Endothelial cell of umbilical vein (primary cell): ENCODE results near the gene SAT2. TPM values are rescaled to one million over a fixed set of nuclear protein-coding genes. Genes with fewer than 3 reads are reported as not detected.
A peak's percentile ranks its signal among the peaks of the same experiment; 100 is the strongest.

Experiments
- BruUV-seq: library from RNA; stranded (reverse); fragments of 400-500 nt; replicated peaks from 2 replicates; lab custom pipeline; 2021; lab: Mats Ljungman, UMichigan
- CTCF ChIA-PET: fragments of 300-600, 350-600 bp; sonication (Branson Sonifier 250); formaldehyde crosslinking; loops from one replicate; lab custom pipeline; 2021; ENCODE audit warnings: antibody characterized with exemption, inconsistent platforms; lab: Charles Lee
- POLR2A ChIA-PET: fragments of 300-600, 350-600 bp; sonication (Branson Sonifier 250); formaldehyde crosslinking; loops from one replicate; lab custom pipeline; 2021; ENCODE audit warnings: antibody characterized with exemption, inconsistent platforms; lab: Charles Lee
- DNase-seq: peaks from one replicate; pipeline ENCODE4 v3.0.0-alpha.2; 2011; ENCODE audit warnings: low read depth, low spot score
- FAIRE-seq: peaks from 2 replicates; lab custom pipeline; 2011; peaks lifted over from hg19 to GRCh38; lab: Jason Lieb, UNC
- H2AFZ ChIP-seq: 2 replicates; pipeline ENCODE4 v1.6.0; 2012; ENCODE audit warnings: low read depth, low read length, control low read depth, inconsistent platforms
- H3K27ac ChIP-seq: 2 replicates; pipeline ENCODE4 v1.5.1; 2011; ENCODE audit warnings: low read depth, mild to moderate bottlenecking, control low read depth, low read length, moderate library complexity; ENCODE audit not compliant: insufficient read depth
- H3K27me3 ChIP-seq, 2 experiments: 2 replicates each; pipeline versions ENCODE4 v1.6.0 to v1.6.1; 2011; ENCODE audit warnings: low read length in 2 of 2, mixed read lengths in 1 of 2; ENCODE audit not compliant: control insufficient read depth in 2 of 2, insufficient read depth in 2 of 2
- H3K36me3 ChIP-seq, 2 experiments: 2 replicates in 1 of 2; 3 replicates in 1 of 2; pipeline ENCODE4 v1.5.1; 2011; ENCODE audit warnings: low read length in 2 of 2, mild to moderate bottlenecking in 1 of 2, moderate library complexity in 1 of 2; ENCODE audit not compliant: control insufficient read depth in 2 of 2, insufficient read depth in 2 of 2; ENCODE audit errors: extremely low read depth in 1 of 2
- H3K4me1 ChIP-seq: 3 replicates; pipeline ENCODE4 v1.5.1; 2011; ENCODE audit warnings: mild to moderate bottlenecking, low read length; ENCODE audit not compliant: control insufficient read depth, insufficient read depth; ENCODE audit errors: extremely low read depth
- H3K4me2 ChIP-seq: 2 replicates; pipeline ENCODE4 v1.6.1; 2011; ENCODE audit warnings: low read length, control low read depth, mixed read lengths; ENCODE audit not compliant: insufficient read depth
- H3K4me3 ChIP-seq, 3 experiments: fragments of 200-600 bp in 1 of 3; sonication (generic), shearing (Covaris generic) in 1 of 3; replicated peaks in 1 of 3; 2 replicates each; pipeline ENCODE4 v1.5.1; 2011 to 2016; ENCODE audit warnings: control low read depth in 3 of 3, low read length in 3 of 3, mild to moderate bottlenecking in 2 of 3, inconsistent platforms in 1 of 3, low read depth in 1 of 3, moderate library complexity in 1 of 3; ENCODE audit not compliant: insufficient read depth in 1 of 3
- H3K79me2 ChIP-seq: 2 replicates; pipeline ENCODE4 v1.6.0; 2012; ENCODE audit warnings: low read length, inconsistent platforms; ENCODE audit not compliant: control insufficient read depth, insufficient read depth
- H3K9ac ChIP-seq: replicated peaks from 2 replicates; pipeline ENCODE3; 2011; ENCODE audit warnings: low read length, control low read depth; ENCODE audit not compliant: insufficient read depth; ENCODE audit errors: extremely low read depth
- H3K9me1 ChIP-seq: replicated peaks from 3 replicates; pipeline ENCODE4 v1.6.0; 2011; ENCODE audit warnings: mild to moderate bottlenecking, low read length; ENCODE audit not compliant: control insufficient read depth, insufficient read depth; ENCODE audit errors: extremely low read depth
- H3K9me3 ChIP-seq: replicated peaks from 2 replicates; pipeline ENCODE4 v1.5.1; 2012; ENCODE audit warnings: low read length, inconsistent platforms; ENCODE audit not compliant: control insufficient read depth, insufficient read depth
- H4K20me1 ChIP-seq: replicated peaks from 2 replicates; pipeline ENCODE3; 2011; ENCODE audit warnings: mild to moderate bottlenecking, low read length; ENCODE audit not compliant: control insufficient read depth, insufficient read depth; ENCODE audit errors: extremely low read depth
- CTCF ChIP-seq, 2 donors: IDR thresholded peaks; 1 replicate in 1 of 2; 2 replicates in 1 of 2; pipeline ENCODE4 v1.5.1; 2011; ENCODE audit warnings: low read length in 2 of 2, mild to moderate bottlenecking in 2 of 2, moderate library complexity in 2 of 2, control low read depth in 1 of 2, inconsistent platforms in 1 of 2, low read depth in 1 of 2; ENCODE audit not compliant: insufficient read depth in 1 of 2; ENCODE audit errors: extremely low read depth in 1 of 2
- EZH2 ChIP-seq: IDR thresholded peaks from 2 replicates; pipeline ENCODE4 v1.6.1; 2012; ENCODE audit warnings: borderline replicate concordance, low read depth, mild to moderate bottlenecking, moderate library complexity, low read length, inconsistent platforms; ENCODE audit not compliant: severe bottlenecking
- FOS ChIP-seq: IDR thresholded peaks from 2 replicates; pipeline ENCODE4 v1.6.1; 2011; ENCODE audit warnings: mild to moderate bottlenecking, low read length, moderate library complexity, borderline replicate concordance; ENCODE audit not compliant: insufficient read depth
- GATA2 ChIP-seq: IDR thresholded peaks from 2 replicates; pipeline ENCODE4 v1.7.0; 2011; ENCODE audit warnings: low read depth, mild to moderate bottlenecking, moderate library complexity, mixed read lengths, low read length; ENCODE audit not compliant: insufficient read length, insufficient read depth
- JUN ChIP-seq: IDR thresholded peaks from 2 replicates; pipeline ENCODE4 v1.6.1; 2011; ENCODE audit warnings: borderline replicate concordance, low read depth; ENCODE audit not compliant: insufficient read length, insufficient read depth
- MAX ChIP-seq: IDR thresholded peaks from 2 replicates; pipeline ENCODE4 v1.6.1; 2011; ENCODE audit not compliant: insufficient read depth, insufficient read length
- MYC ChIP-seq: IDR thresholded peaks from one replicate; pipeline ENCODE4 v1.6.1; 2011; ENCODE audit warnings: mild to moderate bottlenecking, low read depth, low read length
- POLR2A ChIP-seq: IDR thresholded peaks from 2 replicates; pipeline ENCODE4 v1.6.1; 2012; ENCODE audit warnings: low read depth, mild to moderate bottlenecking, control low read depth, low read length
- POLR2AphosphoS5 ChIP-seq: IDR thresholded peaks from 2 replicates; pipeline ENCODE4 v1.6.1; 2012; ENCODE audit warnings: low read depth, mild to moderate bottlenecking, control low read depth, low read length, moderate library complexity; ENCODE audit not compliant: insufficient read depth
- dilution Hi-C: fragments of 300-500 bp; cut with MboI; formaldehyde crosslinking; loops from one replicate; pipeline ENCODE4 v1.15.0; 2019; ENCODE audit warnings: low sequenced_read_pairs; ENCODE audit not compliant: extremely low pct_ligation_motif_present
- intact Hi-C: fragments of 100-400 bp; cut with micrococcal nuclease; formaldehyde crosslinking; loops from one replicate; pipeline ENCODE4 v1.10.0; 2022
- polyA plus RNA-seq, 4 experiments: library from polyadenylated mRNA; depleted of rRNA in 3 of 4; stranded (reverse) in 3 of 4; unstranded in 1 of 4; fragments of >200 nt; gene quantifications; 2 replicates each; pipeline versions ENCODE4 v1.2.1 to v1.2.3, GENCODE V29; 2011 to 2012; ENCODE audit warnings: missing spikeins in 1 of 4
- total RNA-seq: library from RNA; stranded (reverse); gene quantifications from 2 replicates; pipeline ENCODE4 v1.2.3, GENCODE V29; 2021

SAT2 gene
- total and polyA plus RNA-seq, 2 donors (not counting 3 experiments of a cell fraction or from before 2014, with no cell fraction given), result 38.0 to 51.8 TPM

DNA sequence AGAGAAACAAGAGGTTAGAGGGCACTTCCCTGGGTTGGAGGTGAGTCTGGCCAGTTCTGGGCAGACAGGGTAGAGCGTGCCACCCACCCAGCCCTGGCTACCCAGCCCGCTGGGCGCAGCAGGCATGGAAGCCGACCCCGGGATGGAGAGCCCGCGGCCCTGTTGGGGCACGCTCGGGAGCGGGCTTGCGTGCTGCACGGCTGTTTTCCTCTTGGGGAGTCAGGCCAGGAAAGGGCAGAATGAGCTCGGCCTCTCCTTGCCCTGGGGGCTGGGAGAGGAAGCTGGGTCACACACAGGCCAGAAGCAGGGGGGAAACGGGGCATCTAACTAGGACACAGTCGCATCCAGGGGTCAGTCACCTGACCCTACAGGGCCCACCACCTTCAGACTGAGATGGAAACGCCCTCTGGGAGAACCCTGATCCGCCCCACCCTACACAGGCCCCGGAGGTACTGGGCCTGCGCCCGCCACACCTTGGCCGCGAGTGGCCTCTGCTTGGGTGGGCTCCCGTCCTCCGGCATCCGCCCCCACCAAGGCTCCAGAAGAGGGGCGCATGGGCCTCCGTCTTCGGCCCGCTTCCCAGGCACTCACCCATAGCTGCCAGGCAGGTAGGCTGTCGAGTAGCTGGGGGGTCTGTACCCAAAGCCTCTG, 38.9 kb downstream of the SAT2 start:
- CTCF ChIA-PET, result interaction anchor here (0.6 to 5.1 kb wide), 39 partner anchors 10 to 544 kb away, joined by 3 to 61 read pairs (median 5); partner anchors contain the start of genes CD68, FXR2, SENP3 and TMEM102

More for the DNA sequence above, 38.9 kb downstream of the SAT2 start:
- H3K9me1 ChIP-seq, result no peaks in the 10 kb centered on the region
- H3K4me3 ChIP-seq, result no peak overlapping the region
- no TSS peak for BruUV-seq
- H3K27ac ChIP-seq, result no peak overlapping the region
- no peak overlapping the region for H3K9ac ChIP-seq
- no peak for TF ChIP-seq MAX
- no peak for TF ChIP-seq EZH2
- no peak for TF ChIP-seq MYC
- no peak for TF ChIP-seq FOS
- TF ChIP-seq POLR2AphosphoS5, result no peak
- TF ChIP-seq CTCF (IDR thresholded peaks at IDR 0.05; ENCODE audit: extremely low read depth in 1 of 2, insufficient read depth in 1 of 2, low read depth in 1 of 2, low read length in 2 of 2), result no peak
- TF ChIP-seq JUN, result no peak
- no peak for TF ChIP-seq POLR2A
- no peak for TF ChIP-seq GATA2
- dilution Hi-C loops, result no loop called here
- peaks cover 16% of the 10 kb centered on the region for H3K79me2 ChIP-seq
- H3K4me2 ChIP-seq, result peak overlapping the region; percentile 19
- intact Hi-C loops, result loop anchor here (1.0 to 2.0 kb wide), 5 partner anchors 16 to 232 kb away; partner anchors contain the start of genes FXR2 and SENP3
- DNase-seq (no peak), FAIRE-seq (no peak)
- peaks cover 18% of the 10 kb centered on the region for H3K4me1 ChIP-seq
- no peaks in the 10 kb centered on the region for H3K27me3 ChIP-seq
- H3K9me3 ChIP-seq, result no peaks in the 10 kb centered on the region
- no peaks in the 10 kb centered on the region for H4K20me1 ChIP-seq
- H2AFZ ChIP-seq, result no peak overlapping the region
- H3K36me3 ChIP-seq, result peaks cover 7 to 35% of the 10 kb centered on the region in 2 experiments
- POLR2A ChIA-PET, result interaction anchor here (0.6 to 1.9 kb wide), 3 partner anchors 9 to 74 kb away, joined by 4 to 6 read pairs (median 5); partner anchors contain the start of gene CD68
